IMR-90 (cell line): ENCODE results near the gene SMOC1. TPM values are rescaled to one million over a fixed set of nuclear protein-coding genes. Genes with fewer than 3 reads are reported as not detected.
A peak's percentile ranks its signal among the peaks of the same experiment; 100 is the strongest.

Experiments used
- ATAC-seq: fragments of 200-7000 bp; cut with Tn5 transposase; 2 replicates; pipeline ENCODE4 v1.9.1; 2020; ENCODE audit warnings: low read depth, mild to moderate bottlenecking, moderate library complexity
- BruUV-seq: library from RNA; stranded (reverse); fragments of 400-500 nt; replicated peaks from 2 replicates; lab custom pipeline; 2021; lab: Mats Ljungman, UMichigan
- CTCF ChIA-PET: fragments of 300-600 bp; formaldehyde crosslinking; extraction: SDS; loops from one replicate; lab custom pipeline; 2021; ENCODE audit warnings: antibody characterized with exemption; lab: Yijun Ruan, JAX
- POLR2A ChIA-PET: fragments of 300-600 bp; sonication (Branson Sonifier 250); formaldehyde crosslinking; loops from one replicate; lab custom pipeline; 2022; ENCODE audit warnings: antibody characterized with exemption; ENCODE audit not compliant: unreplicated experiment; lab: Charles Lee
- DNase-seq: peaks from one replicate; pipeline ENCODE4 v3.0.0; 2013
- H2AFZ ChIP-seq: replicated peaks from 2 replicates; pipeline ENCODE3; 2013; ENCODE audit warnings: low read length, mild to moderate bottlenecking; ENCODE audit not compliant: poor library complexity
- H2AK5ac ChIP-seq: 2 replicates; pipeline ENCODE4 v1.6.1; 2013; ENCODE audit warnings: low read depth, low read length, inconsistent platforms
- H2AK9ac ChIP-seq: replicated peaks from 2 replicates; pipeline ENCODE3; 2013; ENCODE audit warnings: mild to moderate bottlenecking, low read depth, low read length, moderate library complexity; ENCODE audit not compliant: poor library complexity
- H2BK120ac ChIP-seq: 2 replicates; pipeline ENCODE4 v1.6.1; 2013; ENCODE audit warnings: low read depth, low read length, inconsistent platforms
- H2BK15ac ChIP-seq: 3 replicates; pipeline ENCODE4 v1.6.1; 2013; ENCODE audit warnings: low read depth, low read length, inconsistent platforms
- H2BK20ac ChIP-seq: 2 replicates; pipeline ENCODE4 v1.6.1; 2013; ENCODE audit warnings: low read depth, mild to moderate bottlenecking, inconsistent platforms, low read length, moderate library complexity
- H2BK5ac ChIP-seq: 2 replicates; pipeline ENCODE4 v1.6.1; 2013; ENCODE audit warnings: mild to moderate bottlenecking, low read depth, low read length, inconsistent platforms; ENCODE audit not compliant: poor library complexity, severe bottlenecking
- H3K14ac ChIP-seq: replicated peaks from 2 replicates; pipeline ENCODE4 v1.6.1; 2013; ENCODE audit warnings: low read depth, low read length, inconsistent platforms
- H3K18ac ChIP-seq: 2 replicates; pipeline ENCODE4 v1.6.1; 2013; ENCODE audit warnings: low read depth, low read length, control low read depth
- H3K23ac ChIP-seq: 2 replicates; pipeline ENCODE4 v1.6.1; 2013; ENCODE audit warnings: low read depth, low read length, inconsistent platforms
- H3K27ac ChIP-seq: 2 replicates; pipeline ENCODE4 v1.5.1; 2013; ENCODE audit warnings: mild to moderate bottlenecking, control low read depth, low read length; ENCODE audit not compliant: insufficient read depth
- H3K27me3 ChIP-seq: 2 replicates; pipeline ENCODE4 v1.6.1; 2013; ENCODE audit warnings: low read length; ENCODE audit not compliant: control insufficient read depth, insufficient read depth
- H3K36me3 ChIP-seq: 2 replicates; pipeline ENCODE4 v1.6.1; 2013; ENCODE audit warnings: low read length, mixed read lengths; ENCODE audit not compliant: control insufficient read depth, insufficient read depth
- H3K4ac ChIP-seq: 2 replicates; pipeline ENCODE4 v1.6.1; 2013; ENCODE audit warnings: low read depth, low read length, inconsistent platforms
- H3K4me1 ChIP-seq: 2 replicates; pipeline ENCODE4 v1.6.1; 2013; ENCODE audit warnings: low read length, mixed read lengths; ENCODE audit not compliant: control insufficient read depth, insufficient read depth
- H3K4me2 ChIP-seq: 2 replicates; pipeline ENCODE4 v1.6.1; 2013; ENCODE audit warnings: low read depth, mild to moderate bottlenecking, control low read depth, low read length, moderate library complexity
- H3K4me3 ChIP-seq: 2 replicates; pipeline ENCODE4 v1.5.1; 2013; ENCODE audit warnings: low read depth, mild to moderate bottlenecking, control low read depth, low read length, moderate library complexity; ENCODE audit not compliant: insufficient read depth
- H3K56ac ChIP-seq: 2 replicates; pipeline ENCODE4 v1.6.1; 2013; ENCODE audit warnings: low read length, inconsistent platforms; ENCODE audit not compliant: insufficient read depth; ENCODE audit errors: extremely low read depth
- H3K79me1 ChIP-seq, 2 experiments: 2 replicates each; pipeline ENCODE4 v1.6.1; 2013; ENCODE audit warnings: low read length in 2 of 2, inconsistent platforms in 1 of 2, low read depth in 1 of 2
- H3K9ac ChIP-seq: 2 replicates; pipeline ENCODE4 v1.6.1; 2013; ENCODE audit warnings: low read depth, low read length, control low read depth
- H3K9me1 ChIP-seq: 2 replicates; pipeline ENCODE4 v1.6.1; 2013; ENCODE audit warnings: low read length, inconsistent platforms; ENCODE audit not compliant: insufficient read depth
- H3K9me3 ChIP-seq: 2 replicates; pipeline ENCODE4 v1.6.1; 2013; ENCODE audit warnings: low read length; ENCODE audit not compliant: control insufficient read depth, insufficient read depth
- H4K20me1 ChIP-seq: 2 replicates; pipeline ENCODE4 v1.6.1; 2013; ENCODE audit warnings: low read length, inconsistent platforms; ENCODE audit not compliant: insufficient read depth
- H4K5ac ChIP-seq: 2 replicates; pipeline ENCODE4 v1.6.1; 2013; ENCODE audit warnings: mild to moderate bottlenecking, low read depth, low read length, control low read depth
- H4K8ac ChIP-seq, 2 experiments: 2 replicates each; pipeline ENCODE4 v1.6.1; 2013; ENCODE audit warnings: low read depth in 2 of 2, low read length in 2 of 2, control low read depth in 1 of 2, inconsistent platforms in 1 of 2
- H4K91ac ChIP-seq: 2 replicates; pipeline ENCODE4 v1.6.1; 2013; ENCODE audit warnings: low read depth, low read length, inconsistent platforms; ENCODE audit not compliant: insufficient read depth
- BHLHE40 ChIP-seq: fragments of 150-350 bp; IDR thresholded peaks from 2 replicates; pipeline ENCODE4 v1.6.1; 2016; ENCODE audit warnings: mild to moderate bottlenecking, low read depth, low read length
- CEBPB ChIP-seq: IDR thresholded peaks from 2 replicates; pipeline ENCODE4 v1.6.1; 2012; ENCODE audit warnings: low read depth, low read length, improper control_type of control experiment
- CHD1 ChIP-seq: IDR thresholded peaks from 2 replicates; pipeline ENCODE4 v1.6.1; 2012; ENCODE audit warnings: low read depth, low read length, improper control_type of control experiment
- ELK1 ChIP-seq: fragments of 150-350 bp; IDR thresholded peaks from 2 replicates; pipeline ENCODE4 v1.6.1; 2016; ENCODE audit warnings: low read depth, mild to moderate bottlenecking, low read length, moderate library complexity, borderline replicate concordance
- FOS ChIP-seq: fragments of 150-350 bp; IDR thresholded peaks from 2 replicates; pipeline ENCODE4 v1.6.1; 2016; ENCODE audit warnings: low read depth, low read length
- MAFK ChIP-seq: IDR thresholded peaks from 2 replicates; pipeline ENCODE4 v1.6.1; 2012; ENCODE audit warnings: low read depth, low read length, improper control_type of control experiment
- MAZ ChIP-seq: IDR thresholded peaks from 2 replicates; pipeline ENCODE4 v1.6.1; 2012; ENCODE audit warnings: low read depth, mild to moderate bottlenecking, low read length, improper control_type of control experiment, moderate library complexity, borderline replicate concordance
- MXI1 ChIP-seq: IDR thresholded peaks from 2 replicates; pipeline ENCODE4 v1.6.1; 2012; ENCODE audit warnings: low read depth, mild to moderate bottlenecking, low read length, moderate library complexity, borderline replicate concordance
- NFE2L2 ChIP-seq: fragments of 150-350 bp; IDR thresholded peaks from 2 replicates; pipeline ENCODE4 v1.6.1; 2016; ENCODE audit warnings: low read depth, mild to moderate bottlenecking, low read length
- POLR2A ChIP-seq: IDR thresholded peaks from 2 replicates; pipeline ENCODE4 v1.6.1; 2012; ENCODE audit warnings: mild to moderate bottlenecking, low read depth, low read length
- RAD21 ChIP-seq: IDR thresholded peaks from 2 replicates; pipeline ENCODE4 v1.6.1; 2012; ENCODE audit warnings: low read length, improper control_type of control experiment
- RCOR1 ChIP-seq: IDR thresholded peaks from 2 replicates; pipeline ENCODE4 v1.6.1; 2012; ENCODE audit warnings: mild to moderate bottlenecking, low read length, improper control_type of control experiment; ENCODE audit not compliant: insufficient replicate concordance
- RFX5 ChIP-seq: IDR thresholded peaks from 2 replicates; pipeline ENCODE4 v1.8.0; 2012; ENCODE audit warnings: low read depth, mild to moderate bottlenecking, low read length, moderate library complexity
- SMC3 ChIP-seq: fragments of 150-350 bp; IDR thresholded peaks from 2 replicates; pipeline ENCODE4 v1.6.1; 2016; ENCODE audit warnings: low read depth, mild to moderate bottlenecking, antibody characterized with exemption, low read length, moderate library complexity
- WGBS, 2 experiments: methylation state at CpG; one replicate each; pipeline versions ENCODE4 v1.1.5 to v1.1.7; 2013; ENCODE audit warnings: missing lambda C conversion rate in 2 of 2; ENCODE audit not compliant: insufficient read length in 1 of 2; ENCODE audit errors: extremely low coverage in 2 of 2; 5-methylcytosine and 5-hydroxymethylcytosine counted together
- dilution Hi-C: fragments of 300-500 bp; cut with HindIII; formaldehyde crosslinking; loops from one replicate; pipeline ENCODE4 v1.14.3; 2018; ENCODE audit warnings: low sequenced_read_pairs; ENCODE audit not compliant: unreplicated experiment
- in situ Hi-C: fragments of 300-500 bp; cut with MboI; formaldehyde crosslinking; loops from 3 replicates; pipeline ENCODE4 v1.14.3; 2019; ENCODE audit warnings: low sequenced_read_pairs, inconsistent platforms, mixed read lengths
- intact Hi-C: fragments of 100-400 bp; cut with micrococcal nuclease; formaldehyde crosslinking; loops from 2 replicates; pipeline ENCODE4 v1.10.0; 2022
- polyA plus RNA-seq, 3 experiments: library from polyadenylated mRNA; depleted of rRNA; stranded (reverse); fragments of >200 nt; gene quantifications; 2 replicates each; pipeline ENCODE4 v1.2.3, GENCODE V29; 2012; ENCODE audit warnings: low replicate concordance in 1 of 3
- total RNA-seq: library from RNA; depleted of rRNA; stranded (reverse); fragments of >200 nt; gene quantifications from 2 replicates; pipeline ENCODE4 v1.2.3, GENCODE V29; 2012
- TF ChIP-seq, protein P1 (sequence below): conservative IDR thresholded peaks from 2 replicates; pipeline ENCODE4 v1.5.1; 2012; ENCODE audit warnings: mild to moderate bottlenecking, low read depth, low read length, improper control_type of control experiment
- TF ChIP-seq, protein P2 (sequence below): fragments of 150-350 bp; IDR thresholded peaks from 2 replicates; pipeline ENCODE4 v1.6.1; 2017; ENCODE audit warnings: mild to moderate bottlenecking, antibody characterized with exemption, low read length, low read depth

SMOC1 gene
- total and polyA plus RNA-seq, 2 of the 4 experiments (the other 2 are of a cell fraction) = 0.90 to 4.1 TPM

- no peak overlapping the region for H3K56ac ChIP-seq
- no peak overlapping the region for H3K18ac ChIP-seq
- H3K14ac ChIP-seq = no peak overlapping the region
- H3K4ac ChIP-seq = no peak overlapping the region
- H3K27ac ChIP-seq = no peak overlapping the region
- no peaks in the 10 kb centered on the region for H3K9me1 ChIP-seq
- H3K4me3 ChIP-seq = no peak overlapping the region
- H2BK15ac ChIP-seq = no peak overlapping the region
- no peak overlapping the region for H2AK9ac ChIP-seq
- H2AFZ ChIP-seq = peak overlapping the region; percentile 23
- H4K8ac ChIP-seq = no peak overlapping the region
- H4K91ac ChIP-seq = no peak overlapping the region
- no peak overlapping the region for H2BK120ac ChIP-seq
- no peak overlapping the region for H3K4me2 ChIP-seq
- peak; percentile 47 for ATAC-seq
- dilution Hi-C loops (no loop called here), intact Hi-C loops (no loop called here), in situ Hi-C loops (no loop called here)
- TF ChIP-seq RCOR1 = no peak
- TF ChIP-seq MAZ = no peak
- no peak for TF ChIP-seq MAFK
- no peak for TF ChIP-seq RFX5
- TF ChIP-seq MXI1 = no peak
- no peak for TF ChIP-seq ELK1
- no peak for TF ChIP-seq BHLHE40
- no peak for TF ChIP-seq FOS
- TF ChIP-seq SMC3 = no peak
- no peak for TF ChIP-seq POLR2A
- no peak for TF ChIP-seq RAD21
- no peak for TF ChIP-seq CEBPB
- TF ChIP-seq, protein P1, sequence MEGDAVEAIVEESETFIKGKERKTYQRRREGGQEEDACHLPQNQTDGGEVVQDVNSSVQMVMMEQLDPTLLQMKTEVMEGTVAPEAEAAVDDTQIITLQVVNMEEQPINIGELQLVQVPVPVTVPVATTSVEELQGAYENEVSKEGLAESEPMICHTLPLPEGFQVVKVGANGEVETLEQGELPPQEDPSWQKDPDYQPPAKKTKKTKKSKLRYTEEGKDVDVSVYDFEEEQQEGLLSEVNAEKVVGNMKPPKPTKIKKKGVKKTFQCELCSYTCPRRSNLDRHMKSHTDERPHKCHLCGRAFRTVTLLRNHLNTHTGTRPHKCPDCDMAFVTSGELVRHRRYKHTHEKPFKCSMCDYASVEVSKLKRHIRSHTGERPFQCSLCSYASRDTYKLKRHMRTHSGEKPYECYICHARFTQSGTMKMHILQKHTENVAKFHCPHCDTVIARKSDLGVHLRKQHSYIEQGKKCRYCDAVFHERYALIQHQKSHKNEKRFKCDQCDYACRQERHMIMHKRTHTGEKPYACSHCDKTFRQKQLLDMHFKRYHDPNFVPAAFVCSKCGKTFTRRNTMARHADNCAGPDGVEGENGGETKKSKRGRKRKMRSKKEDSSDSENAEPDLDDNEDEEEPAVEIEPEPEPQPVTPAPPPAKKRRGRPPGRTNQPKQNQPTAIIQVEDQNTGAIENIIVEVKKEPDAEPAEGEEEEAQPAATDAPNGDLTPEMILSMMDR = no peak
- TF ChIP-seq NFE2L2 = no peak
- TF ChIP-seq, protein P2, sequence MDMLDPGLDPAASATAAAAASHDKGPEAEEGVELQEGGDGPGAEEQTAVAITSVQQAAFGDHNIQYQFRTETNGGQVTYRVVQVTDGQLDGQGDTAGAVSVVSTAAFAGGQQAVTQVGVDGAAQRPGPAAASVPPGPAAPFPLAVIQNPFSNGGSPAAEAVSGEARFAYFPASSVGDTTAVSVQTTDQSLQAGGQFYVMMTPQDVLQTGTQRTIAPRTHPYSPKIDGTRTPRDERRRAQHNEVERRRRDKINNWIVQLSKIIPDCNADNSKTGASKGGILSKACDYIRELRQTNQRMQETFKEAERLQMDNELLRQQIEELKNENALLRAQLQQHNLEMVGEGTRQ = no peak
- TF ChIP-seq CHD1 = no peak
- no peak overlapping the region for H2BK20ac ChIP-seq
- 0 out of 2 replicates have a peak, but pooled peaks cover 2% of the 10 kb centered on the region for H3K4me1 ChIP-seq
- no peak overlapping the region for H2BK5ac ChIP-seq
- CTCF ChIA-PET = interaction anchor here (1.3 kb wide), 1 partner anchor 42 kb away, joined by 3 read pairs; no protein-coding TSS in a partner anchor
- no peaks in the 10 kb centered on the region for H3K9me3 ChIP-seq
- H3K27me3 ChIP-seq = no peaks in the 10 kb centered on the region
- no peak overlapping the region for H4K5ac ChIP-seq
- peaks cover 3% of the 10 kb centered on the region; the same call in 1 of the 2 replicates for H3K36me3 ChIP-seq
- no TSS peak for BruUV-seq
- H3K23ac ChIP-seq = no peak overlapping the region
- no peaks in the 10 kb centered on the region for H3K79me1 ChIP-seq
- POLR2A ChIA-PET = no interaction called here
- no peaks in the 10 kb centered on the region for H4K20me1 ChIP-seq
- DNase-seq = no peak
- no peak overlapping the region for H2AK5ac ChIP-seq
- no peak overlapping the region for H3K9ac ChIP-seq
- WGBS, 2 experiments = no CpG with 5 or more reads among the region's 3 CpGs
These were observed 153.2 kb downstream of the SMOC1 start for GRCh38 chr14:70032447-70032846.
